H1 (cell line): Measurements from ENCODE around the gene DYNC2I2. TPM values are rescaled to one million over a fixed set of nuclear protein-coding genes. Genes with fewer than 3 reads are reported as not detected.

ENCODE experiments used
- CTCF ChIA-PET: fragments of 300-600 bp; sonication (Branson Sonifier 250); formaldehyde crosslinking; loops from one replicate; lab custom pipeline; 2021; ENCODE audit not compliant: partially characterized antibody; lab: Charles Lee
- POLR2A ChIA-PET: fragments of 300-600 bp; sonication (Branson Sonifier 250); formaldehyde crosslinking; loops from one replicate; lab custom pipeline; 2021; ENCODE audit warnings: inconsistent platforms; ENCODE audit not compliant: partially characterized antibody; lab: Charles Lee
- DNase-seq, 2 experiments: peaks; one replicate each; pipeline versions ENCODE4 v3.0.0 to v3.0.0-alpha.2; 2010 to 2022; ENCODE audit warnings: low spot score in 2 of 2, low read depth in 1 of 2, mixed read lengths in 1 of 2
- FAIRE-seq: peaks from 2 replicates; lab custom pipeline; 2011; peaks lifted over from hg19 to GRCh38; lab: Jason Lieb, UNC
- H2AFZ ChIP-seq: 2 replicates; pipeline ENCODE4 v1.8.1; 2012; ENCODE audit warnings: low read length, inconsistent platforms
- H2AK5ac ChIP-seq: 2 replicates; pipeline ENCODE4 v1.6.1; 2013; ENCODE audit warnings: low read depth, low read length
- H2BK120ac ChIP-seq: replicated peaks from 2 replicates; pipeline ENCODE3; 2013; ENCODE audit warnings: low read depth, low read length, inconsistent platforms
- H2BK12ac ChIP-seq: 2 replicates; pipeline ENCODE4 v1.6.1; 2013; ENCODE audit warnings: low read depth, low read length
- H2BK15ac ChIP-seq: 2 replicates; pipeline ENCODE4 v1.6.1; 2013; ENCODE audit warnings: low read length
- H2BK20ac ChIP-seq: 2 replicates; pipeline ENCODE4 v1.6.1; 2013; ENCODE audit warnings: low read length
- H2BK5ac ChIP-seq: 2 replicates; pipeline ENCODE4 v1.6.1; 2013; ENCODE audit warnings: low read depth, low read length
- H3K14ac ChIP-seq: 2 replicates; pipeline ENCODE4 v1.6.1; 2013; ENCODE audit warnings: inconsistent platforms; ENCODE audit not compliant: insufficient read length
- H3K18ac ChIP-seq: 2 replicates; pipeline ENCODE4 v1.6.1; 2013; ENCODE audit warnings: low read length; ENCODE audit errors: extremely low read depth
- H3K23ac ChIP-seq: 2 replicates; pipeline ENCODE4 v1.6.1; 2013; ENCODE audit warnings: inconsistent platforms; ENCODE audit not compliant: insufficient read length
- H3K23me2 ChIP-seq: 2 replicates; pipeline ENCODE4 v1.6.1; 2013; ENCODE audit warnings: low read depth, low read length
- H3K27ac ChIP-seq: 2 replicates; pipeline ENCODE4 v1.6.1; 2011; ENCODE audit warnings: low read depth, low read length, inconsistent platforms
- H3K27me3 ChIP-seq, 4 experiments: replicated peaks in 1 of 4; 1 replicate in 1 of 4; 2 replicates in 3 of 4; pipeline versions ENCODE4 v1.6.1 to v1.8.1; 2011 to 2013; ENCODE audit warnings: low read length in 3 of 4, mild to moderate bottlenecking in 3 of 4, inconsistent platforms in 2 of 4, mixed read lengths in 2 of 4, moderate library complexity in 1 of 4; ENCODE audit not compliant: control insufficient read depth in 3 of 4, insufficient read depth in 3 of 4; ENCODE audit errors: extremely low read depth in 1 of 4
- H3K36me3 ChIP-seq, 4 experiments: 2 replicates each; pipeline versions ENCODE4 v1.6.1 to v1.8.1; 2011 to 2013; ENCODE audit warnings: mild to moderate bottlenecking in 4 of 4, low read length in 3 of 4, moderate library complexity in 2 of 4, control low read depth in 1 of 4, inconsistent platforms in 1 of 4; ENCODE audit not compliant: insufficient read depth in 4 of 4, control insufficient read depth in 2 of 4
- H3K4ac ChIP-seq: replicated peaks from 2 replicates; pipeline ENCODE3; 2013; ENCODE audit warnings: low read length, low read depth, mixed read lengths, inconsistent platforms; ENCODE audit not compliant: insufficient read length
- H3K4me1 ChIP-seq, 4 experiments: replicated peaks in 1 of 4; 1 replicate in 1 of 4; 2 replicates in 3 of 4; pipeline versions ENCODE4 v1.6.1 to v1.8.1; 2011 to 2013; ENCODE audit warnings: low read length in 3 of 4, inconsistent platforms in 2 of 4, mixed read lengths in 1 of 4; ENCODE audit not compliant: insufficient read depth in 4 of 4, control insufficient read depth in 3 of 4
- H3K4me2 ChIP-seq, 2 experiments: 2 replicates each; pipeline versions ENCODE4 v1.6.1 to v1.8.1; 2011 to 2013; ENCODE audit warnings: low read depth in 2 of 2, low read length in 2 of 2, control low read depth in 1 of 2, inconsistent platforms in 1 of 2, mild to moderate bottlenecking in 1 of 2; ENCODE audit not compliant: insufficient read depth in 1 of 2
- H3K4me3 ChIP-seq, 4 experiments: fragments of 200-600, 300-600 bp in 1 of 4; sonication (generic), shearing (Covaris generic), sonication (Bioruptor Twin) in 1 of 4; 2 replicates each; pipeline versions ENCODE4 v1.5.1 to v1.8.1; 2011 to 2016; ENCODE audit warnings: low read length in 4 of 4, low read depth in 3 of 4, control low read depth in 2 of 4, inconsistent platforms in 2 of 4, mild to moderate bottlenecking in 2 of 4, mixed read lengths in 1 of 4, moderate library complexity in 1 of 4; ENCODE audit not compliant: insufficient read depth in 2 of 4; ENCODE audit errors: extremely low read depth in 1 of 4
- H3K56ac ChIP-seq: replicated peaks from 2 replicates; pipeline ENCODE3; 2013; ENCODE audit warnings: low read depth, mild to moderate bottlenecking, mixed read lengths, low read length, inconsistent platforms; ENCODE audit not compliant: insufficient read length
- H3K79me1 ChIP-seq: 2 replicates; pipeline ENCODE4 v1.6.1; 2013; ENCODE audit warnings: low read depth, low read length, control low read depth
- H3K79me2 ChIP-seq, 2 experiments: 2 replicates each; pipeline versions ENCODE4 v1.6.1 to v1.8.1; 2012 to 2013; ENCODE audit warnings: low read length in 2 of 2, mild to moderate bottlenecking in 2 of 2, inconsistent platforms in 1 of 2; ENCODE audit not compliant: insufficient read depth in 2 of 2, control insufficient read depth in 1 of 2
- H3K9ac ChIP-seq, 4 experiments: replicated peaks in 1 of 4; 1 replicate in 1 of 4; 2 replicates in 3 of 4; pipeline versions ENCODE4 v1.6.1 to v1.8.1; 2011 to 2013; ENCODE audit warnings: low read depth in 3 of 4, low read length in 3 of 4, control low read depth in 2 of 4, mild to moderate bottlenecking in 2 of 4, moderate library complexity in 2 of 4, inconsistent platforms in 1 of 4; ENCODE audit errors: extremely low read depth in 1 of 4
- H3K9me3 ChIP-seq, 2 experiments: 2 replicates each; pipeline versions ENCODE4 v1.6.1 to v1.8.1; 2012 to 2013; ENCODE audit warnings: mild to moderate bottlenecking in 2 of 2, moderate library complexity in 2 of 2, control low read depth in 1 of 2, inconsistent platforms in 1 of 2, low read depth in 1 of 2, low read length in 1 of 2, mixed read lengths in 1 of 2; ENCODE audit not compliant: insufficient read depth in 2 of 2
- H4K20me1 ChIP-seq, 2 experiments: replicated peaks in 1 of 2; 2 replicates each; pipeline versions ENCODE3 to v1.8.1; 2011 to 2013; ENCODE audit warnings: inconsistent platforms in 2 of 2, low read length in 2 of 2, mild to moderate bottlenecking in 1 of 2; ENCODE audit not compliant: insufficient read depth in 2 of 2, control insufficient read depth in 1 of 2
- H4K5ac ChIP-seq: 2 replicates; pipeline ENCODE4 v1.6.1; 2013; ENCODE audit warnings: low read length, low read depth, mixed read lengths, inconsistent platforms; ENCODE audit not compliant: insufficient read length
- H4K8ac ChIP-seq: 2 replicates; pipeline ENCODE4 v1.8.0; 2013; ENCODE audit warnings: mild to moderate bottlenecking, moderate library complexity, low read length, inconsistent platforms; ENCODE audit not compliant: insufficient read depth; ENCODE audit errors: extremely low read depth
- H4K91ac ChIP-seq: replicated peaks from 2 replicates; pipeline ENCODE3; 2013; ENCODE audit warnings: low read length, mixed read lengths, inconsistent platforms; ENCODE audit not compliant: insufficient read length
- BRCA1 ChIP-seq: IDR thresholded peaks from 2 replicates; pipeline ENCODE4 v1.6.1; 2012; ENCODE audit warnings: low read depth, low read length, improper control_type of control experiment
- E2F6 ChIP-seq: IDR thresholded peaks from 2 replicates; pipeline ENCODE4 v1.6.1; 2012; ENCODE audit warnings: inconsistent platforms
- EGR1 ChIP-seq: IDR thresholded peaks from 2 replicates; pipeline ENCODE4 v1.6.1; 2011; ENCODE audit warnings: low read depth, low read length, borderline replicate concordance
- FOSL1 ChIP-seq: IDR thresholded peaks from 2 replicates; pipeline ENCODE4 v1.6.1; 2011; ENCODE audit warnings: mild to moderate bottlenecking, low read depth, low read length, moderate library complexity; ENCODE audit not compliant: insufficient read depth
- GABPA ChIP-seq: IDR thresholded peaks from 2 replicates; pipeline ENCODE4 v1.6.1; 2011; ENCODE audit warnings: mild to moderate bottlenecking, low read length, moderate library complexity, borderline replicate concordance; ENCODE audit not compliant: insufficient read depth
- GTF2F1 ChIP-seq: IDR thresholded peaks from 2 replicates; pipeline ENCODE4 v1.6.1; 2012; ENCODE audit warnings: low read depth, low read length, improper control_type of control experiment, borderline replicate concordance
- HDAC2 ChIP-seq, 2 experiments: fragments of 300-600 bp in 1 of 2; sonication (generic) in 1 of 2; IDR thresholded peaks; 2 replicates each; pipeline ENCODE4 v1.6.1; 2011 to 2012; ENCODE audit warnings: low read depth in 2 of 2, low read length in 2 of 2, mild to moderate bottlenecking in 2 of 2, moderate library complexity in 2 of 2, borderline replicate concordance in 1 of 2, inconsistent platforms in 1 of 2
- POLR2A ChIP-seq, 2 experiments: IDR thresholded peaks; 1 replicate in 1 of 2; 2 replicates in 1 of 2; pipeline ENCODE4 v1.6.1; 2011; ENCODE audit warnings: low read depth in 2 of 2, low read length in 2 of 2, mild to moderate bottlenecking in 2 of 2; ENCODE audit errors: control extremely low read depth in 1 of 2
- RBBP5 ChIP-seq: IDR thresholded peaks from 2 replicates; pipeline ENCODE4 v1.7.1; 2012; ENCODE audit warnings: low read depth, mild to moderate bottlenecking, inconsistent platforms, low read length, moderate library complexity, borderline replicate concordance
- RNF2 ChIP-seq: fragments of 200-900, 300-1000 bp; sonication (generic); IDR thresholded peaks from 2 replicates; pipeline ENCODE4 v1.7.1; 2016; ENCODE audit warnings: borderline replicate concordance, low read depth, mild to moderate bottlenecking, antibody characterized with exemption, low read length; ENCODE audit not compliant: poor library complexity, severe bottlenecking; ENCODE audit errors: missing control alignments
- SIX5 ChIP-seq: IDR thresholded peaks from 2 replicates; pipeline ENCODE4 v1.6.1; 2011; ENCODE audit warnings: mild to moderate bottlenecking, low read depth, low read length
- TAF1 ChIP-seq: IDR thresholded peaks from 2 replicates; pipeline ENCODE4 v1.6.1; 2011; ENCODE audit warnings: mild to moderate bottlenecking, low read depth, low read length
- ZNF274 ChIP-seq: IDR thresholded peaks from 2 replicates; pipeline ENCODE4 v1.7.0; 2012; ENCODE audit warnings: low read length, borderline replicate concordance; ENCODE audit errors: extremely low read depth
- WGBS, 2 experiments: shearing (Covaris generic) in 1 of 2; methylation state at CpG; one replicate each; pipeline versions ENCODE4 v1.1.6 to v1.1.7; 2013 to 2015; ENCODE audit warnings: low lambda C conversion rate in 2 of 2, mixed read lengths in 2 of 2, inconsistent platforms in 1 of 2, low coverage in 1 of 2, missing lambda C conversion rate in 1 of 2; ENCODE audit not compliant: insufficient replicate concordance in 2 of 2, insufficient coverage in 1 of 2, insufficient read length in 1 of 2; ENCODE audit errors: extremely low coverage in 1 of 2, missing lambda C conversion rate in 1 of 2; 5-methylcytosine and 5-hydroxymethylcytosine counted together
- polyA plus RNA-seq, 7 experiments: library from polyadenylated mRNA; depleted of rRNA in 3 of 7; stranded (reverse) in 5 of 7; unstranded in 2 of 7; fragments of >200 nt in 5 of 7; fragments of 200-250 nt in 2 of 7; gene quantifications; 1 replicate in 5 of 7; 2 replicates in 1 of 7; 4 replicates in 1 of 7; pipeline versions ENCODE4 v1.2.1 to v1.2.3, GENCODE V29; 2011 to 2013; ENCODE audit warnings: missing spikeins in 2 of 7, mixed read lengths in 2 of 7
- total RNA-seq: library from RNA; stranded (reverse); fragmentation: NEBNext Ultra II Directional; extraction: Animal tissue kit (Norgen Biotek cat#: 25700); gene quantifications from 2 replicates; pipeline ENCODE4 v1.2.1, GENCODE V29; 2021

The DYNC2I2 gene
- total and polyA plus RNA-seq, 2 of the 8 experiments (the other 6 are each of a cell fraction or from before 2014, with no cell fraction given): 58.0 to 78.5 TPM

GRCh38 chr9:128587453-128587852 is 69.2 kb downstream of the DYNC2I2 start:
- H3K36me3 ChIP-seq: peaks cover 35 to 82% (median 69%) of the 10 kb centered on the region in 4 experiments
- H3K18ac ChIP-seq: no peak overlapping the region
- H3K23ac ChIP-seq: no peak overlapping the region
- no peak overlapping the region for H2BK20ac ChIP-seq
- no peak overlapping the region for H3K4me2 ChIP-seq
- no peak for FAIRE-seq
- no peak overlapping the region for H4K8ac ChIP-seq
- no peak overlapping the region for H2AK5ac ChIP-seq
- no peaks in the 10 kb centered on the region for H3K79me2 ChIP-seq
- H3K27me3 ChIP-seq: no peaks in the 10 kb centered on the region
- H3K27ac ChIP-seq: no peak overlapping the region
- no peak overlapping the region for H3K4ac ChIP-seq
- no peaks in the 10 kb centered on the region for H3K4me1 ChIP-seq
- no peak overlapping the region for H3K9ac ChIP-seq
- H4K20me1 ChIP-seq: peaks cover 2 to 5% of the 10 kb centered on the region in 2 experiments
- 80% methylated on average over 6 of the region's 6 CpGs; no CpG with 5 or more reads in 1 of the 2 experiments for WGBS, 2 experiments
- no peaks in the 10 kb centered on the region for H3K23me2 ChIP-seq
- H3K56ac ChIP-seq: no peak overlapping the region
- H3K14ac ChIP-seq: no peak overlapping the region
- H2BK15ac ChIP-seq: no peak overlapping the region
- POLR2A ChIA-PET: interaction anchor here (0.6 kb wide), 1 partner anchor 213 kb away, joined by 3 read pairs; no protein-coding TSS in a partner anchor
- no peaks in the 10 kb centered on the region for H3K79me1 ChIP-seq
- no peak overlapping the region for H2BK5ac ChIP-seq
- DNase-seq: no peak
- H2AFZ ChIP-seq: no peak overlapping the region
- CTCF ChIA-PET: interaction anchor here (0.5 to 0.8 kb wide), 2 partner anchors 175 to 284 kb away, joined by 3 read pairs; no protein-coding TSS in a partner anchor
- no peak overlapping the region for H4K5ac ChIP-seq
- no peak overlapping the region for H2BK12ac ChIP-seq
- H2BK120ac ChIP-seq: no peak overlapping the region
- no peak overlapping the region for H4K91ac ChIP-seq
- H3K9me3 ChIP-seq: no peaks in the 10 kb centered on the region
- no peak overlapping the region for H3K4me3 ChIP-seq
- TF ChIP-seq HDAC2 (IDR thresholded peaks at IDR 0.05; ENCODE audit: borderline replicate concordance in 1 of 2, low read depth in 2 of 2, low read length in 2 of 2) (no peak), RBBP5 (no peak), EGR1 (no peak), FOSL1 (no peak), RNF2 (no peak), E2F6 (no peak), GTF2F1 (no peak), SIX5 (no peak), POLR2A (IDR thresholded peaks at IDR 0.05; ENCODE audit: control extremely low read depth in 1 of 2, low read depth in 2 of 2, low read length in 2 of 2) (no peak), GABPA (no peak), ZNF274 (no peak), BRCA1 (no peak), TAF1 (no peak)
